ENCODE measurements around the gene APLNR. TPM values are rescaled to one million over a fixed set of nuclear protein-coding genes. Genes with fewer than 3 reads are reported as not detected.

APLNR gene
- polyA plus RNA-seq, 1 of the 3 experiments (the other 2 are of a cell fraction) = 0.03 TPM

- H3K9me2 ChIP-seq = no peaks in the 10 kb centered on the region
- H3K9me3 ChIP-seq = no peaks in the 10 kb centered on the region
- no peak overlapping the region for H3K27ac ChIP-seq (ENCODE audit: low read depth in 2 of 2, low read length in 1 of 2)
- H3K36me3 ChIP-seq (replicated peaks in 1 of 2; ENCODE audit: control insufficient read depth in 1 of 2, insufficient read depth in 2 of 2, low read length in 1 of 2) = no peaks in the 10 kb centered on the region
- WGBS (ENCODE audit: low lambda C conversion rate) = 69% methylated on average over 7 of the region's 7 CpGs
- no peak overlapping the region for H2AFZ ChIP-seq (ENCODE audit: low read depth)
- no peaks in the 10 kb centered on the region for H4K20me1 ChIP-seq (ENCODE audit: insufficient read depth)
- no peak overlapping the region for H3K4me2 ChIP-seq
- no peak for DNase-seq
- ChIA-PET CTCF (no interaction called here), POLR2A (no interaction called here)
- peaks cover 0 to 31% of the 10 kb centered on the region in 2 experiments; a peak in 1 of 4 replicates for H3K4me1 ChIP-seq (ENCODE audit: control insufficient read depth in 1 of 2, insufficient read depth in 2 of 2, low read depth in 1 of 2, low read length in 1 of 2)
- H3K9ac ChIP-seq = no peak overlapping the region
- H3K27me3 ChIP-seq (ENCODE audit: insufficient read depth) = no peaks in the 10 kb centered on the region; the same call in 1 of the 2 replicates
- H3K79me2 ChIP-seq (ENCODE audit: insufficient read depth) = no peaks in the 10 kb centered on the region
- no peak for TF ChIP-seq SIN3A (IDR thresholded peaks at IDR 0.05; ENCODE audit: borderline replicate concordance, low read depth, low read length)
- TF ChIP-seq, protein P1, sequence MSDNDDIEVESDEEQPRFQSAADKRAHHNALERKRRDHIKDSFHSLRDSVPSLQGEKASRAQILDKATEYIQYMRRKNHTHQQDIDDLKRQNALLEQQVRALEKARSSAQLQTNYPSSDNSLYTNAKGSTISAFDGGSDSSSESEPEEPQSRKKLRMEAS (IDR thresholded peaks at IDR 0.05; ENCODE audit: low read depth) = no peak
- TF ChIP-seq USF2 (IDR thresholded peaks at IDR 0.05; ENCODE audit: borderline replicate concordance, low read depth, low read length) = no peak
- TF ChIP-seq TCF12 (IDR thresholded peaks at IDR 0.05) = no peak
- TF ChIP-seq NFIC (IDR thresholded peaks at IDR 0.05; ENCODE audit: borderline replicate concordance) = no peak
- TF ChIP-seq RCOR1 (IDR thresholded peaks at IDR 0.05; ENCODE audit: low read length) = no peak
- TF ChIP-seq, protein P2, sequence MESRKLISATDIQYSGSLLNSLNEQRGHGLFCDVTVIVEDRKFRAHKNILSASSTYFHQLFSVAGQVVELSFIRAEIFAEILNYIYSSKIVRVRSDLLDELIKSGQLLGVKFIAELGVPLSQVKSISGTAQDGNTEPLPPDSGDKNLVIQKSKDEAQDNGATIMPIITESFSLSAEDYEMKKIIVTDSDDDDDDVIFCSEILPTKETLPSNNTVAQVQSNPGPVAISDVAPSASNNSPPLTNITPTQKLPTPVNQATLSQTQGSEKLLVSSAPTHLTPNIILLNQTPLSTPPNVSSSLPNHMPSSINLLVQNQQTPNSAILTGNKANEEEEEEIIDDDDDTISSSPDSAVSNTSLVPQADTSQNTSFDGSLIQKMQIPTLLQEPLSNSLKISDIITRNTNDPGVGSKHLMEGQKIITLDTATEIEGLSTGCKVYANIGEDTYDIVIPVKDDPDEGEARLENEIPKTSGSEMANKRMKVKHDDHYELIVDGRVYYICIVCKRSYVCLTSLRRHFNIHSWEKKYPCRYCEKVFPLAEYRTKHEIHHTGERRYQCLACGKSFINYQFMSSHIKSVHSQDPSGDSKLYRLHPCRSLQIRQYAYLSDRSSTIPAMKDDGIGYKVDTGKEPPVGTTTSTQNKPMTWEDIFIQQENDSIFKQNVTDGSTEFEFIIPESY (IDR thresholded peaks at IDR 0.05; ENCODE audit: borderline replicate concordance, low read depth) = no peak
- no peak for TF ChIP-seq FOXM1 (IDR thresholded peaks at IDR 0.05; ENCODE audit: low read depth)
- no peak for TF ChIP-seq TEAD4 (IDR thresholded peaks at IDR 0.05; ENCODE audit: borderline replicate concordance, insufficient read depth)
- TF ChIP-seq RXRA (IDR thresholded peaks at IDR 0.05; ENCODE audit: borderline replicate concordance, low read depth) = no peak
- TF ChIP-seq ELF1 (IDR thresholded peaks at IDR 0.05) = no peak
- H3K4me3 ChIP-seq (ENCODE audit: low read depth in 2 of 2, low read length in 1 of 2) = no peak overlapping the region
- no peaks in the 10 kb centered on the region for H3F3A ChIP-seq (replicated peaks; ENCODE audit: insufficient read depth)
Measured at GRCh38 chr11:57200917-57201316, 36.1 kb downstream of the APLNR start.

DNA sequence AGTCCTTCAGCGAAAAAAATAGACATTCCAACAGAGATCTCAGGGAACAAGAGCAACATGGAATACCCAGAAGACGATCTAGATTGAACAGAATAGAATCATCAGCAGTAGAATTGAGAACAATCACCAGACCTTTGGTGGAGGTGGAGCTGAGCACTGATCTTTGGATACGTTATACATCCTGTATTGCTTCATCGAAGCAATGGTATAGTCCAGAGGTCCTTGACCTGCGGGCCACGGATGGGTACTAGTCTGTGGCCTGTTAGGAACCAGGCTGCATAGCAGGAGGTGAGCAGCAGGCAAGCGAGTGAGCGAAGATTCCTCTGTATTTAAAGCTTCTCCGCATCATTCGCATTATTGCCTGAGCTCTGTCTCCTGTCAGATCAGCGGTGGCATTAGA lies 37.7 kb downstream of the APLNR start:
- H3K9me3 ChIP-seq = no peaks in the 10 kb centered on the region
- no peak overlapping the region for H3K4me2 ChIP-seq
- H3K9ac ChIP-seq = no peak overlapping the region
- H3K4me3 ChIP-seq (ENCODE audit: low read depth in 2 of 2, low read length in 1 of 2) = no peak overlapping the region
- no peak for DNase-seq
- H3K36me3 ChIP-seq (replicated peaks in 1 of 2; ENCODE audit: control insufficient read depth in 1 of 2, insufficient read depth in 2 of 2, low read length in 1 of 2) = no peaks in the 10 kb centered on the region
- no peak for TF ChIP-seq FOXJ3 (CRISPR knock-in tag; IDR thresholded peaks at IDR 0.05)
- no peak for TF ChIP-seq CHD2 (IDR thresholded peaks at IDR 0.05; ENCODE audit: low read length, partially characterized antibody)
- TF ChIP-seq EZH2phosphoT487 (IDR thresholded peaks at IDR 0.05; ENCODE audit: borderline replicate concordance, low read depth) = no peak
- TF ChIP-seq POLR2AphosphoS5 (IDR thresholded peaks at IDR 0.05; ENCODE audit: low read depth, low read length) = no peak
- TF ChIP-seq TAF1 (IDR thresholded peaks at IDR 0.05; ENCODE audit: borderline replicate concordance, low read depth, low read length) = no peak
- no peak for TF ChIP-seq MXI1 (IDR thresholded peaks at IDR 0.05; ENCODE audit: low read depth, low read length)
- no peak for TF ChIP-seq GATA2 (CRISPR knock-in tag; IDR thresholded peaks at IDR 0.05)
- TF ChIP-seq FOSL2 (IDR thresholded peaks at IDR 0.05; ENCODE audit: borderline replicate concordance, low read depth) = no peak
- no peak for TF ChIP-seq YY1 (IDR thresholded peaks at IDR 0.05; ENCODE audit: low read depth)
- TF ChIP-seq NRF1 (IDR thresholded peaks at IDR 0.05; ENCODE audit: low read depth, low read length) = no peak
- no peak for TF ChIP-seq NFIC (IDR thresholded peaks at IDR 0.05; ENCODE audit: borderline replicate concordance)
- TF ChIP-seq, protein P2 (IDR thresholded peaks at IDR 0.05; ENCODE audit: borderline replicate concordance, low read depth) = no peak
- no peak for TF ChIP-seq MEF2A (IDR thresholded peaks at IDR 0.05; ENCODE audit: borderline replicate concordance, low read depth)
- TF ChIP-seq EP300 (IDR thresholded peaks at IDR 0.05; ENCODE audit: borderline replicate concordance in 1 of 2, low read depth in 1 of 2, low read length in 1 of 2) = no peak
- no peak for TF ChIP-seq ELF1 (IDR thresholded peaks at IDR 0.05)
- no peak for TF ChIP-seq GABPA (IDR thresholded peaks at IDR 0.05; ENCODE audit: low read depth)
- TF ChIP-seq, protein P1 (IDR thresholded peaks at IDR 0.05; ENCODE audit: low read depth) = no peak
- no peak for TF ChIP-seq SMC3 (IDR thresholded peaks at IDR 0.05; ENCODE audit: low read depth, low read length)
- no peak for TF ChIP-seq RCOR1 (IDR thresholded peaks at IDR 0.05; ENCODE audit: low read length)
- peaks cover 0 to 24% of the 10 kb centered on the region in 2 experiments; a peak in 1 of 4 replicates for H3K4me1 ChIP-seq (ENCODE audit: control insufficient read depth in 1 of 2, insufficient read depth in 2 of 2, low read depth in 1 of 2, low read length in 1 of 2)
- H3K79me2 ChIP-seq (ENCODE audit: insufficient read depth) = no peaks in the 10 kb centered on the region
- 67% methylated on average over 11 of the region's 11 CpGs for WGBS (ENCODE audit: low lambda C conversion rate)
- ChIA-PET CTCF (no interaction called here), POLR2A (no interaction called here)
- no peaks in the 10 kb centered on the region for H3K9me2 ChIP-seq
- no peak overlapping the region for H3K27ac ChIP-seq (ENCODE audit: low read depth in 2 of 2, low read length in 1 of 2)
- H3F3A ChIP-seq (replicated peaks; ENCODE audit: insufficient read depth) = no peaks in the 10 kb centered on the region
- no peaks in the 10 kb centered on the region for H4K20me1 ChIP-seq (ENCODE audit: insufficient read depth)
- H3K27me3 ChIP-seq (ENCODE audit: insufficient read depth) = no peaks in the 10 kb centered on the region; the same call in 1 of the 2 replicates
- no peak overlapping the region for H2AFZ ChIP-seq (ENCODE audit: low read depth)
